Upper lobe of right lung (tissue), 1 donor: Measurements from ENCODE around the gene BFSP1. TPM values are rescaled to one million over a fixed set of nuclear protein-coding genes. Genes with fewer than 3 reads are reported as not detected.
A peak's percentile ranks its signal among the peaks of the same experiment; 100 is the strongest.

Experiments
- ATAC-seq: fragments of 200-7000 bp; cut with Tn5 transposase; one replicate; pipeline ENCODE4 v1.9.1; 2020; ENCODE audit warnings: mild to moderate bottlenecking, moderate library complexity
- DNase-seq: peaks from one replicate; pipeline ENCODE4 v3.0.0-alpha.2; 2020
- H3K27ac ChIP-seq: fragments of 200-600 bp; one replicate; pipeline ENCODE4 v1.8.0; 2022
- H3K27me3 ChIP-seq: fragments of 200-600 bp; one replicate; pipeline ENCODE4 v1.8.0; 2022; ENCODE audit warnings: mild to moderate bottlenecking
- H3K36me3 ChIP-seq: fragments of 200-600 bp; one replicate; pipeline ENCODE4 v1.8.0; 2022
- H3K4me1 ChIP-seq: fragments of 200-600 bp; one replicate; pipeline ENCODE4 v1.8.0; 2022
- H3K4me3 ChIP-seq: fragments of 200-600 bp; one replicate; pipeline ENCODE4 v1.8.0; 2022; ENCODE audit warnings: mild to moderate bottlenecking
- H3K9me3 ChIP-seq: fragments of 200-600 bp; one replicate; pipeline ENCODE4 v1.8.0; 2022
- intact Hi-C: fragments of 100-400 bp; cut with DNase I; formaldehyde crosslinking; loops from one replicate; pipeline ENCODE4 v1.11.0; 2022
- total RNA-seq: library from RNA; stranded (reverse); fragmentation: NEBNext Ultra II Directional; extraction: Animal tissue kit (Norgen Biotek cat#: 25700); gene quantifications from one replicate; pipeline ENCODE4 v1.2.1, GENCODE V29; 2021
- TF ChIP-seq, protein P1 (sequence below): fragments of 200-600 bp; IDR thresholded peaks from one replicate; pipeline ENCODE4 v1.8.0; 2022; ENCODE audit warnings: antibody characterized with exemption
- donor health status: DM: no; HTN: yes; CAD: no; lungs with severe emphysema.

Gene BFSP1
- total RNA-seq, 1 donor from 2014 or later = 2.7 TPM

GRCh38 chr20:17537959-17538358 is 6.8 kb upstream of the BFSP1 start:
- Histone ChIP-seq H3K36me3 (no peaks in the 10 kb centered on the region), H3K27ac (no peak overlapping the region), H3K27me3 (no peaks in the 10 kb centered on the region), H3K4me1 (peaks cover 7% of the 10 kb centered on the region), H3K9me3 (no peaks in the 10 kb centered on the region), H3K4me3 (no peak overlapping the region)
- TF ChIP-seq, protein P1, sequence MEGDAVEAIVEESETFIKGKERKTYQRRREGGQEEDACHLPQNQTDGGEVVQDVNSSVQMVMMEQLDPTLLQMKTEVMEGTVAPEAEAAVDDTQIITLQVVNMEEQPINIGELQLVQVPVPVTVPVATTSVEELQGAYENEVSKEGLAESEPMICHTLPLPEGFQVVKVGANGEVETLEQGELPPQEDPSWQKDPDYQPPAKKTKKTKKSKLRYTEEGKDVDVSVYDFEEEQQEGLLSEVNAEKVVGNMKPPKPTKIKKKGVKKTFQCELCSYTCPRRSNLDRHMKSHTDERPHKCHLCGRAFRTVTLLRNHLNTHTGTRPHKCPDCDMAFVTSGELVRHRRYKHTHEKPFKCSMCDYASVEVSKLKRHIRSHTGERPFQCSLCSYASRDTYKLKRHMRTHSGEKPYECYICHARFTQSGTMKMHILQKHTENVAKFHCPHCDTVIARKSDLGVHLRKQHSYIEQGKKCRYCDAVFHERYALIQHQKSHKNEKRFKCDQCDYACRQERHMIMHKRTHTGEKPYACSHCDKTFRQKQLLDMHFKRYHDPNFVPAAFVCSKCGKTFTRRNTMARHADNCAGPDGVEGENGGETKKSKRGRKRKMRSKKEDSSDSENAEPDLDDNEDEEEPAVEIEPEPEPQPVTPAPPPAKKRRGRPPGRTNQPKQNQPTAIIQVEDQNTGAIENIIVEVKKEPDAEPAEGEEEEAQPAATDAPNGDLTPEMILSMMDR = no peak
- intact Hi-C loops = loop anchor here (5.0 to 10.0 kb wide), 2 partner anchors 47 to 79 kb away; no protein-coding TSS in a partner anchor
- DNase-seq (no peak), ATAC-seq (no peak)

GRCh38 chr20:17536944-17537444 is 5.8 kb upstream of the BFSP1 start:
- ATAC-seq (peak; percentile 98), DNase-seq (peak; percentile 72)
- Histone ChIP-seq H3K36me3 (no peaks in the 10 kb centered on the region), H3K9me3 (no peaks in the 10 kb centered on the region), H3K4me1 (peaks cover 8% of the 10 kb centered on the region), H3K4me3 (no peak overlapping the region), H3K27ac (no peak overlapping the region), H3K27me3 (no peaks in the 10 kb centered on the region)
- intact Hi-C loops = loop anchor here (5.0 to 10.0 kb wide), 2 partner anchors 48 to 80 kb away; no protein-coding TSS in a partner anchor
- TF ChIP-seq, protein P1 = peak; percentile 88

- H3K9me3 ChIP-seq = no peaks in the 10 kb centered on the region
- no peaks in the 10 kb centered on the region for H3K27me3 ChIP-seq
- TF ChIP-seq, protein P1 = no peak
- H3K4me1 ChIP-seq = peaks cover 9% of the 10 kb centered on the region
- no peak for ATAC-seq
- no peak for DNase-seq
- no peak overlapping the region for H3K27ac ChIP-seq
- no peaks in the 10 kb centered on the region for H3K36me3 ChIP-seq
- no peak overlapping the region for H3K4me3 ChIP-seq
- intact Hi-C loops = loop anchor here (10.0 kb wide), 1 partner anchor 51 kb away; no protein-coding TSS in a partner anchor
These were observed 2.9 kb upstream of the BFSP1 start for GRCh38 chr20:17534077-17534476.

DNA sequence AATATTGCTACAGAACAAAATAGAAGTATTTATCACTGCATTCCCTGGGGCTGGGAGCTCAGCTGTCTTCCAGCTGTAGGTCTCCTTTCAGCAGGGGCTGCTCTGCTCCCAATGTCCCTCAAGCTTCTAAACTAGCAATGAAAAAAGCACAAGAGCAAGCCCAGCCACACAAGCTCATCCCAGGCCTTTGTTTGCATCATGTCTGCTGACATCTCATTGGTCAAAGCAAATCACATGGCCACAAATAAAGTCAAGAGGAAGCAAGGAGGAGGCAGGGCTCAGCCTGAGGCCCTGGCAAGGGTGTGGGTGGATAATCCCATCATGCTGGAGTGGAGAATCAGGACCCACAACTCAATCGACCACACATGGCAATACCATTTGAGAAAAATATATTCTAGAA is 2.2 kb upstream of the BFSP1 start:
- intact Hi-C loops = loop anchor here (10.0 kb wide), 1 partner anchor 51 kb away; no protein-coding TSS in a partner anchor
- H3K27ac ChIP-seq = no peak overlapping the region
- TF ChIP-seq, protein P1 = no peak
- DNase-seq (no peak), ATAC-seq (peak; percentile 37)
- no peak overlapping the region for H3K4me3 ChIP-seq
- no peaks in the 10 kb centered on the region for H3K36me3 ChIP-seq
- H3K4me1 ChIP-seq = peaks cover 9% of the 10 kb centered on the region
- no peaks in the 10 kb centered on the region for H3K9me3 ChIP-seq
- H3K27me3 ChIP-seq = no peaks in the 10 kb centered on the region

DNA sequence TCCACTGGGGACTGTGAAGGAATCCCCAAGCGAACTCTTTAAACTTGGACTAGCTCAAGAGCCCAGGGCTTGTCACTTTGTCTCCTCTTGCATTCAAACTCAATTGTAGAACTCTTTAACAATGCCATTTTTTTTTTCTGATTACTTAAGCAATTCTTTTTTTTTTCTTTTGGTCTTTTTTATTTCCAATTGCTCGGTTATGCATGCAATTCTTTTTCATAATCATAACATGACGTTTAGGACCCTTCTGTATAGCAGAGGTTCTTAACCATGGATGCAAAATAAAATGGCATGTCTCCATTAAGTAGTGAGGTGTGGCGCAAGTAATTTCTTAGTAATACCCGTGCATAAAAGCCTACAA is 466 bp upstream of the BFSP1 start:
- H3K27me3 ChIP-seq = no peaks in the 10 kb centered on the region
- peaks cover 9% of the 10 kb centered on the region for H3K4me1 ChIP-seq
- DNase-seq (no peak), ATAC-seq (no peak)
- peak overlapping the region; percentile 55 for H3K27ac ChIP-seq
- peak overlapping the region; percentile 56 for H3K4me3 ChIP-seq
- TF ChIP-seq, protein P1 = no peak
- H3K9me3 ChIP-seq = no peaks in the 10 kb centered on the region
- intact Hi-C loops = loop anchor here (10.0 kb wide), 1 partner anchor 53 kb away; no protein-coding TSS in a partner anchor
- H3K36me3 ChIP-seq = no peaks in the 10 kb centered on the region
